OCI-LY7 (cell line): ENCODE results near the gene BDP1.

Experiments
- EZH2phosphoT487 ChIP-seq: fragments of 200-600 bp; sonication (generic); IDR thresholded peaks from 2 replicates; pipeline ENCODE4 v1.6.1; 2018; ENCODE audit warnings: low read depth, borderline replicate concordance, mild to moderate bottlenecking, mixed run types, antibody characterized with exemption, low read length, moderate library complexity, mixed read lengths
- TF ChIP-seq, protein P1 (sequence below): fragments of 200-600 bp; sonication (generic); conservative IDR thresholded peaks from 2 replicates; pipeline ENCODE4 v1.5.1; 2014; ENCODE audit warnings: mild to moderate bottlenecking, antibody characterized with exemption, low read length, moderate library complexity, mixed read lengths

DNA sequence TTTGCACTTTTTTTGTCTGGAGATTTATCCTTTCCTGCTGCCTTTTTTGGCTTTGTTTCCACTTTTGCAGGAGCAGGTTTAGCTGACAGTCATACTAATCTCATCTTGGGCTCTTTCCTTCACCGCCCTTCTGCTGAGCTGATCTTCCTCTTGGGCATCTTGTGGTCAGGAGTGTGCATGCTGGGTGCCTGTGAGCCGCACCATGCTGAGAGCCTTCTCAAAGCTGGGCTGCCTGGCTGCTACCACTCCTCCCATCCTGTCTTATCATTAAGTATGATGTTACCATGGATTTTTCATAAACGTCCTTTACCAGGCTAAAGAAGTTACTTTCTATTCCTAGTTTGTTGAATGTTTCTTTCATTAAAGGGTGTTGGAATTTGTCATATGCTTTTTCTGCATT is 82.2 kb downstream of the BDP1 start:
- TF ChIP-seq, protein P1, sequence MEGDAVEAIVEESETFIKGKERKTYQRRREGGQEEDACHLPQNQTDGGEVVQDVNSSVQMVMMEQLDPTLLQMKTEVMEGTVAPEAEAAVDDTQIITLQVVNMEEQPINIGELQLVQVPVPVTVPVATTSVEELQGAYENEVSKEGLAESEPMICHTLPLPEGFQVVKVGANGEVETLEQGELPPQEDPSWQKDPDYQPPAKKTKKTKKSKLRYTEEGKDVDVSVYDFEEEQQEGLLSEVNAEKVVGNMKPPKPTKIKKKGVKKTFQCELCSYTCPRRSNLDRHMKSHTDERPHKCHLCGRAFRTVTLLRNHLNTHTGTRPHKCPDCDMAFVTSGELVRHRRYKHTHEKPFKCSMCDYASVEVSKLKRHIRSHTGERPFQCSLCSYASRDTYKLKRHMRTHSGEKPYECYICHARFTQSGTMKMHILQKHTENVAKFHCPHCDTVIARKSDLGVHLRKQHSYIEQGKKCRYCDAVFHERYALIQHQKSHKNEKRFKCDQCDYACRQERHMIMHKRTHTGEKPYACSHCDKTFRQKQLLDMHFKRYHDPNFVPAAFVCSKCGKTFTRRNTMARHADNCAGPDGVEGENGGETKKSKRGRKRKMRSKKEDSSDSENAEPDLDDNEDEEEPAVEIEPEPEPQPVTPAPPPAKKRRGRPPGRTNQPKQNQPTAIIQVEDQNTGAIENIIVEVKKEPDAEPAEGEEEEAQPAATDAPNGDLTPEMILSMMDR = no peak
- no peak for TF ChIP-seq EZH2phosphoT487
